ENCODE data around the gene SPINDOC. TPM values are rescaled to one million over a fixed set of nuclear protein-coding genes. Genes with fewer than 3 reads are reported as not detected.

Gene SPINDOC
- total RNA-seq, 1 donor from 2014 or later: 48.3 TPM

- peak overlapping the region; percentile 91 for H3K4me3 Mint-ChIP-seq (ENCODE audit: unreplicated experiment)
Observed at GRCh38 chr11:63841554-63841953, 28.3 kb downstream of the SPINDOC start.

GRCh38 chr11:63843041-63843440 is 29.8 kb downstream of the SPINDOC start:
- Histone ChIP-seq H3K4me2 (ENCODE audit: low read length) (no peak overlapping the region), H4K20me1 (ENCODE audit: insufficient read depth, low read length) (peaks cover 84% of the 10 kb centered on the region), H3K36me3 (ENCODE audit: insufficient read depth, low read length) (no peaks in the 10 kb centered on the region), H2AFZ (ENCODE audit: low read depth, low read length) (no peak overlapping the region), H3K4me3 (ENCODE audit: insufficient read depth, low read depth, low read length) (no peak overlapping the region), H3K9me3 (ENCODE audit: insufficient read depth, low read depth, low read length) (no peaks in the 10 kb centered on the region), H3K79me2 (ENCODE audit: insufficient read depth, low read length) (peaks cover 86% of the 10 kb centered on the region), H3K27me3 (ENCODE audit: insufficient read depth, low read length) (no peaks in the 10 kb centered on the region), H3K27ac (ENCODE audit: low read depth, low read length) (no peak overlapping the region), H3K4me1 (ENCODE audit: insufficient read depth, low read length) (peaks cover 30% of the 10 kb centered on the region), H3K9ac (ENCODE audit: low read length) (no peak overlapping the region)
- FAIRE-seq: no peak
- TF ChIP-seq EZH2 (IDR thresholded peaks at IDR 0.05; ENCODE audit: insufficient read depth, low read length) (no peak), CTCF (IDR thresholded peaks at IDR 0.05; ENCODE audit: insufficient read depth, low read depth, low read length) (no peak)
- peak overlapping the region; percentile 8 for H3K4me3 Mint-ChIP-seq (ENCODE audit: unreplicated experiment)
- no peaks in the 10 kb centered on the region for H3K27me3 Mint-ChIP-seq (ENCODE audit: low read depth, unreplicated experiment)
- peak overlapping the region; percentile 5 for H3K27ac Mint-ChIP-seq (ENCODE audit: unreplicated experiment)
- DNase-seq (ENCODE audit: low read depth): no peak
- H3K4me1 Mint-ChIP-seq (ENCODE audit: low read depth, unreplicated experiment): peaks cover 39% of the 10 kb centered on the region
- H3K9me3 Mint-ChIP-seq (ENCODE audit: unreplicated experiment): no peaks in the 10 kb centered on the region
- peaks cover 9% of the 10 kb centered on the region for H3K36me3 Mint-ChIP-seq (ENCODE audit: low read depth, unreplicated experiment)

More at GRCh38 chr11:63841554-63841953, 28.3 kb downstream of the SPINDOC start:
- no peaks in the 10 kb centered on the region for H3K27me3 Mint-ChIP-seq (ENCODE audit: low read depth, unreplicated experiment)
- no peaks in the 10 kb centered on the region for H3K36me3 ChIP-seq (ENCODE audit: insufficient read depth, low read length)
- peak overlapping the region; percentile 84 for H3K4me3 ChIP-seq (ENCODE audit: insufficient read depth, low read depth, low read length)
- peak overlapping the region; percentile 94 for H3K4me2 ChIP-seq (ENCODE audit: low read length)
- peak overlapping the region; percentile 98 for H3K9ac ChIP-seq (ENCODE audit: low read length)
- H3K79me2 ChIP-seq (ENCODE audit: insufficient read depth, low read length): peaks cover 72% of the 10 kb centered on the region
- H3K27ac Mint-ChIP-seq (ENCODE audit: unreplicated experiment): no peak overlapping the region
- DNase-seq (ENCODE audit: low read depth): peak; percentile 54
- no peak for TF ChIP-seq CTCF (IDR thresholded peaks at IDR 0.05; ENCODE audit: insufficient read depth, low read depth, low read length)
- no peak for TF ChIP-seq EZH2 (IDR thresholded peaks at IDR 0.05; ENCODE audit: insufficient read depth, low read length)
- no peak for FAIRE-seq
- peaks cover 34% of the 10 kb centered on the region for H3K4me1 ChIP-seq (ENCODE audit: insufficient read depth, low read length)
- no peak overlapping the region for H3K27ac ChIP-seq (ENCODE audit: low read depth, low read length)
- H3K36me3 Mint-ChIP-seq (ENCODE audit: low read depth, unreplicated experiment): peaks cover 9% of the 10 kb centered on the region
- no peak overlapping the region for H2AFZ ChIP-seq (ENCODE audit: low read depth, low read length)
- peaks cover 38% of the 10 kb centered on the region for H3K4me1 Mint-ChIP-seq (ENCODE audit: low read depth, unreplicated experiment)
- H3K9me3 Mint-ChIP-seq (ENCODE audit: unreplicated experiment): no peaks in the 10 kb centered on the region
- H4K20me1 ChIP-seq (ENCODE audit: insufficient read depth, low read length): peaks cover 71% of the 10 kb centered on the region
- H3K9me3 ChIP-seq (ENCODE audit: insufficient read depth, low read depth, low read length): no peaks in the 10 kb centered on the region
- no peaks in the 10 kb centered on the region for H3K27me3 ChIP-seq (ENCODE audit: insufficient read depth, low read length)

- H3K9me3 ChIP-seq (ENCODE audit: insufficient read depth, low read depth, low read length): no peaks in the 10 kb centered on the region
- H3K36me3 Mint-ChIP-seq (ENCODE audit: low read depth, unreplicated experiment): peaks cover 10% of the 10 kb centered on the region
- peak overlapping the region; percentile 21 for H3K4me2 ChIP-seq (ENCODE audit: low read length)
- FAIRE-seq (no peak), DNase-seq (ENCODE audit: low read depth) (no peak)
- H3K4me1 ChIP-seq (ENCODE audit: insufficient read depth, low read length): peaks cover 25% of the 10 kb centered on the region
- no peaks in the 10 kb centered on the region for H3K36me3 ChIP-seq (ENCODE audit: insufficient read depth, low read length)
- H3K4me3 Mint-ChIP-seq (ENCODE audit: unreplicated experiment): peak overlapping the region; percentile 40
- no peak overlapping the region for H3K9ac ChIP-seq (ENCODE audit: low read length)
- peaks cover 92% of the 10 kb centered on the region for H4K20me1 ChIP-seq (ENCODE audit: insufficient read depth, low read length)
- no peak overlapping the region for H3K4me3 ChIP-seq (ENCODE audit: insufficient read depth, low read depth, low read length)
- H3K4me1 Mint-ChIP-seq (ENCODE audit: low read depth, unreplicated experiment): peaks cover 41% of the 10 kb centered on the region
- TF ChIP-seq CTCF (IDR thresholded peaks at IDR 0.05; ENCODE audit: insufficient read depth, low read depth, low read length) (no peak), EZH2 (IDR thresholded peaks at IDR 0.05; ENCODE audit: insufficient read depth, low read length) (no peak)
- H3K9me3 Mint-ChIP-seq (ENCODE audit: unreplicated experiment): no peaks in the 10 kb centered on the region
- peak overlapping the region; percentile 80 for H3K27ac Mint-ChIP-seq (ENCODE audit: unreplicated experiment)
- H3K27ac ChIP-seq (ENCODE audit: low read depth, low read length): no peak overlapping the region
- no peaks in the 10 kb centered on the region for H3K27me3 ChIP-seq (ENCODE audit: insufficient read depth, low read length)
- no peak overlapping the region for H2AFZ ChIP-seq (ENCODE audit: low read depth, low read length)
- peaks cover 93% of the 10 kb centered on the region for H3K79me2 ChIP-seq (ENCODE audit: insufficient read depth, low read length)
- no peaks in the 10 kb centered on the region for H3K27me3 Mint-ChIP-seq (ENCODE audit: low read depth, unreplicated experiment)
Observed at GRCh38 chr11:63844836-63845235, 31.6 kb downstream of the SPINDOC start.
